A549 (cell line): Measurements from ENCODE around the gene VPS37D.
"Not testable (repeated sequence)": the region's sequence is repeated elsewhere in the genome, so short reads cannot be mapped to it uniquely, and the experiment has no call there.

Experiments used
- KDM5A ChIP-seq: fragments of 200-600 bp; sonication (generic); IDR thresholded peaks from 2 replicates; pipeline ENCODE4 v1.6.1; 2016; ENCODE audit warnings: antibody characterized with exemption, mild to moderate bottlenecking
- POLR2A ChIP-seq: IDR thresholded peaks from 2 replicates; pipeline ENCODE4 v1.6.1; 2012; ENCODE audit warnings: mild to moderate bottlenecking, low read length
- POLR2AphosphoS2 ChIP-seq: conservative IDR thresholded peaks from 2 replicates; pipeline ENCODE4 v1.6.1; 2012; ENCODE audit warnings: low read length, improper control_type of control experiment, inconsistent platforms
- RARB ChIP-seq: fragments of 250-450 bp; sonication (Bioruptor Pico); IDR thresholded peaks from 2 replicates; pipeline ENCODE4 v1.8.0; 2021; ENCODE audit warnings: mild to moderate bottlenecking, moderate library complexity
- TF ChIP-seq, protein P1 (sequence below): fragments of >200 bp; sonication (Bioruptor Twin); formaldehyde crosslinking; IDR thresholded peaks from 3 replicates; pipeline ENCODE4 v1.5.1; 2016
- TF ChIP-seq, protein P2 (sequence below): IDR thresholded peaks from 2 replicates; pipeline ENCODE4 v1.6.1; 2012

DNA sequence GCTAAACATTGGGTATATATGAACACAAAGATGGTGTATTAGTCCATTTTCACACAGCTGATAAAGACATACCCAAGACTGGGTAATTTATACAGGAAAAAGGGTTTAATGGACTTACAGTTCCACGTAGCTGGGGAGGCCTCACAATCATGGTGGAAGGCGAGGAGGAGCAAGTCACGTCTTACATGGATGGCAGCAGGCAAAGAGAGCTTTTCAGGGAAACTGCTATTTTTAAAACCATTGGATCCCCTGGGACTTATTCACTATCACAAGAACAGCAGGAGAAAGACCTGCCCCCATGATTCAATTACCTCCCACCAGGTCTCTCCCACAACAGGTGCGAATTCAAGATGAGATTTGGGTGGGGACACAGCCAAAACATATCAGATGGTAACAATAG lies 12.3 kb upstream of the VPS37D start:
- TF ChIP-seq, protein P1, sequence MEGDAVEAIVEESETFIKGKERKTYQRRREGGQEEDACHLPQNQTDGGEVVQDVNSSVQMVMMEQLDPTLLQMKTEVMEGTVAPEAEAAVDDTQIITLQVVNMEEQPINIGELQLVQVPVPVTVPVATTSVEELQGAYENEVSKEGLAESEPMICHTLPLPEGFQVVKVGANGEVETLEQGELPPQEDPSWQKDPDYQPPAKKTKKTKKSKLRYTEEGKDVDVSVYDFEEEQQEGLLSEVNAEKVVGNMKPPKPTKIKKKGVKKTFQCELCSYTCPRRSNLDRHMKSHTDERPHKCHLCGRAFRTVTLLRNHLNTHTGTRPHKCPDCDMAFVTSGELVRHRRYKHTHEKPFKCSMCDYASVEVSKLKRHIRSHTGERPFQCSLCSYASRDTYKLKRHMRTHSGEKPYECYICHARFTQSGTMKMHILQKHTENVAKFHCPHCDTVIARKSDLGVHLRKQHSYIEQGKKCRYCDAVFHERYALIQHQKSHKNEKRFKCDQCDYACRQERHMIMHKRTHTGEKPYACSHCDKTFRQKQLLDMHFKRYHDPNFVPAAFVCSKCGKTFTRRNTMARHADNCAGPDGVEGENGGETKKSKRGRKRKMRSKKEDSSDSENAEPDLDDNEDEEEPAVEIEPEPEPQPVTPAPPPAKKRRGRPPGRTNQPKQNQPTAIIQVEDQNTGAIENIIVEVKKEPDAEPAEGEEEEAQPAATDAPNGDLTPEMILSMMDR = not testable (repeated sequence)
- TF ChIP-seq, protein P2, sequence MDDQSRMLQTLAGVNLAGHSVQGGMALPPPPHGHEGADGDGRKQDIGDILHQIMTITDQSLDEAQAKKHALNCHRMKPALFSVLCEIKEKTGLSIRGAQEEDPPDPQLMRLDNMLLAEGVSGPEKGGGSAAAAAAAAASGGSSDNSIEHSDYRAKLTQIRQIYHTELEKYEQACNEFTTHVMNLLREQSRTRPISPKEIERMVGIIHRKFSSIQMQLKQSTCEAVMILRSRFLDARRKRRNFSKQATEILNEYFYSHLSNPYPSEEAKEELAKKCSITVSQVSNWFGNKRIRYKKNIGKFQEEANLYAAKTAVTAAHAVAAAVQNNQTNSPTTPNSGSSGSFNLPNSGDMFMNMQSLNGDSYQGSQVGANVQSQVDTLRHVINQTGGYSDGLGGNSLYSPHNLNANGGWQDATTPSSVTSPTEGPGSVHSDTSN = not testable (repeated sequence)
- TF ChIP-seq POLR2A, RARB, POLR2AphosphoS2, KDM5A: not testable (repeated sequence)
